ENCODE data around the gene SOAT2. TPM values are rescaled to one million over a fixed set of nuclear protein-coding genes. Genes with fewer than 3 reads are reported as not detected.

The SOAT2 gene
- polyA plus RNA-seq, 1 experiment = not detected

- no peak for TF ChIP-seq CTCF (IDR thresholded peaks at IDR 0.05; ENCODE audit: low read depth, low read length)
- Histone ChIP-seq H3K27ac (ENCODE audit: low read depth, low read length) (no peak overlapping the region), H3K9me3 (ENCODE audit: control insufficient read depth, insufficient read depth, low read length) (no peaks in the 10 kb centered on the region), H3K4me3 (ENCODE audit: low read depth, low read length) (no peak overlapping the region), H3K27me3 (ENCODE audit: control insufficient read depth, insufficient read depth, low read length) (no peaks in the 10 kb centered on the region)
- DNase-seq (ENCODE audit: low read depth, low spot score) = no peak
- CTCF ChIA-PET = interaction anchor here (4.2 kb wide), 1 partner anchor 12 kb away, joined by 47 read pairs; no protein-coding TSS in a partner anchor
- POLR2A ChIA-PET = interaction anchor here (1.5 kb wide), 1 partner anchor 9 kb away, joined by 3 read pairs; no protein-coding TSS in a partner anchor
Observed at GRCh38 chr12:53170876-53171724, 67.8 kb downstream of the SOAT2 start.

GRCh38 chr12:53171725-53172329, 68.5 kb downstream of the SOAT2 start:
- H3K27ac ChIP-seq (ENCODE audit: low read depth, low read length) = no peak overlapping the region
- no peaks in the 10 kb centered on the region for H3K9me3 ChIP-seq (ENCODE audit: control insufficient read depth, insufficient read depth, low read length)
- H3K27me3 ChIP-seq (ENCODE audit: control insufficient read depth, insufficient read depth, low read length) = no peaks in the 10 kb centered on the region
- H3K4me3 ChIP-seq (ENCODE audit: low read depth, low read length) = no peak overlapping the region
- ChIA-PET POLR2A (interaction anchor here (0.7 to 1.5 kb wide), 3 partner anchors 8 to 93 kb away, joined by 3 to 4 read pairs (median 3); partner anchors contain the start of genes CSAD and SPRYD3), CTCF (interaction anchor here (4.2 kb wide), 1 partner anchor 12 kb away, joined by 47 read pairs; no protein-coding TSS in a partner anchor)
- TF ChIP-seq CTCF (IDR thresholded peaks at IDR 0.05; ENCODE audit: low read depth, low read length) = no peak
- DNase-seq (ENCODE audit: low read depth, low spot score) = no peak

- Histone ChIP-seq H3K9me3 (ENCODE audit: control insufficient read depth, insufficient read depth, low read length) (no peaks in the 10 kb centered on the region), H3K27me3 (ENCODE audit: control insufficient read depth, insufficient read depth, low read length) (no peaks in the 10 kb centered on the region), H3K4me3 (ENCODE audit: low read depth, low read length) (no peak overlapping the region), H3K27ac (ENCODE audit: low read depth, low read length) (peak overlapping the region; percentile 21)
- ChIA-PET CTCF (interaction anchor here (4.2 kb wide), 1 partner anchor 13 kb away, joined by 47 read pairs; no protein-coding TSS in a partner anchor), POLR2A (interaction anchor here (0.7 to 1.5 kb wide), 4 partner anchors 8 to 93 kb away, joined by 3 to 4 read pairs (median 3); partner anchors contain the start of genes CSAD and SPRYD3)
- DNase-seq (ENCODE audit: low read depth, low spot score) = peak; percentile 45
- no peak for TF ChIP-seq CTCF (IDR thresholded peaks at IDR 0.05; ENCODE audit: low read depth, low read length)
Observed at GRCh38 chr12:53172352-53172751, 69.1 kb downstream of the SOAT2 start.

GRCh38 chr12:53173085-53173715, 69.9 kb downstream of the SOAT2 start:
- H3K9me3 ChIP-seq (ENCODE audit: control insufficient read depth, insufficient read depth, low read length) = no peaks in the 10 kb centered on the region
- POLR2A ChIA-PET = interaction anchor here (0.7 kb wide), 2 partner anchors 22 to 102 kb away, joined by 3 read pairs; no protein-coding TSS in a partner anchor
- TF ChIP-seq CTCF (IDR thresholded peaks at IDR 0.05; ENCODE audit: low read depth, low read length) = no peak
- no peaks in the 10 kb centered on the region for H3K27me3 ChIP-seq (ENCODE audit: control insufficient read depth, insufficient read depth, low read length)
- no peak for DNase-seq (ENCODE audit: low read depth, low spot score)
- CTCF ChIA-PET = interaction anchor here (0.7 to 4.2 kb wide), 2 partner anchors 14 to 249 kb away, joined by 3 to 47 read pairs; no protein-coding TSS in a partner anchor
- no peak overlapping the region for H3K27ac ChIP-seq (ENCODE audit: low read depth, low read length)
- H3K4me3 ChIP-seq (ENCODE audit: low read depth, low read length) = no peak overlapping the region

Small RNA genes within 50 kb of the gene (small RNA-seq; reads per million reads assigned to genes)
- gene HIGD1AP1 (ENCODE audit: insufficient read length, low read depth) = not detected
- not detected for gene MIR6757 (ENCODE audit: insufficient read length, low read depth)
- gene RNU6-333P (ENCODE audit: insufficient read length, low read depth) = not detected

Other genes with a start within 250 kb of the SOAT2 start
- gene KRT8, start 198.4 kb upstream of the SOAT2 start, polyA plus RNA-seq (2011; rRNA removed) = 18.2 and 22.1 TPM in 2 replicates
- gene KRT18, start 154.4 kb upstream of the SOAT2 start, polyA plus RNA-seq (2011; rRNA removed) = 71.6 and 85.6 TPM in 2 replicates
- 548 and 645 TPM in 2 replicates for gene EIF4B, start 97.0 kb upstream of the SOAT2 start, polyA plus RNA-seq (2011; rRNA removed)
- 23.1 and 31.0 TPM in 2 replicates for gene TNS2, start 53.4 kb upstream of the SOAT2 start, polyA plus RNA-seq (2011; rRNA removed)
- gene SPRYD3, start 24.1 kb upstream of the SOAT2 start, polyA plus RNA-seq (2011; rRNA removed) = 15.4 and 17.6 TPM in 2 replicates
- 182 and 274 TPM in 2 replicates for gene IGFBP6, start 5.8 kb upstream of the SOAT2 start, polyA plus RNA-seq (2011; rRNA removed)
- 20.9 and 21.7 TPM in 2 replicates for gene ZNF740, start 77.2 kb downstream of the SOAT2 start, polyA plus RNA-seq (2011; rRNA removed)
- gene CSAD, start 77.4 kb downstream of the SOAT2 start, polyA plus RNA-seq (2011; rRNA removed) = 18.9 and 21.6 TPM in 2 replicates
- gene ITGB7, start 103.8 kb downstream of the SOAT2 start, polyA plus RNA-seq (2011; rRNA removed) = 0.15 and 0.19 TPM in 2 replicates
- 20.1 and 25.6 TPM in 2 replicates for gene RARG, start 128.7 kb downstream of the SOAT2 start, polyA plus RNA-seq (2011; rRNA removed)
- gene ESPL1, start 164.8 kb downstream of the SOAT2 start, polyA plus RNA-seq (2011; rRNA removed) = 1.6 and 2.1 TPM in 2 replicates
- gene PFDN5, start 192.1 kb downstream of the SOAT2 start, polyA plus RNA-seq (2011; rRNA removed) = 970 and 991 TPM in 2 replicates
- 47.8 and 63.2 TPM in 2 replicates for gene MYG1, start 196.2 kb downstream of the SOAT2 start, polyA plus RNA-seq (2011; rRNA removed)
- gene AAAS, start 218.1 kb downstream of the SOAT2 start, polyA plus RNA-seq (2011; rRNA removed) = 40.0 and 46.7 TPM in 2 replicates
- gene SP7, start 232.9 kb downstream of the SOAT2 start, polyA plus RNA-seq (2011; rRNA removed) = not detected in 2 replicates